Upper lobe of left lung (tissue), 6 donors: Measurements from ENCODE around the gene FGR. TPM values are rescaled to one million over a fixed set of nuclear protein-coding genes. Genes with fewer than 3 reads are reported as not detected.

Source experiments
- ATAC-seq, 2 donors: fragments of 200-7000 bp; cut with Tn5 transposase; one replicate each; pipeline ENCODE4 v1.9.1; 2022; ENCODE audit warnings: mild to moderate bottlenecking in 2 of 2, moderate library complexity in 2 of 2; ENCODE audit not compliant: low FRiP score in 2 of 2
- DNase-seq, 2 donors: peaks; one replicate each; pipeline ENCODE4 v3.0.0-alpha.2; 2019 to 2020
- H3K27ac ChIP-seq, 4 donors: fragments of 200-600 bp; sonication (generic); one replicate each; pipeline ENCODE4 v1.5.1; 2016 to 2019
- H3K27me3 ChIP-seq, 4 donors: fragments of 200-600 bp; sonication (generic); one replicate each; pipeline ENCODE4 v1.5.1; 2017 to 2019
- H3K36me3 ChIP-seq, 4 donors: fragments of 200-600 bp; sonication (generic); one replicate each; pipeline ENCODE4 v1.5.1; 2016 to 2019
- H3K4me1 ChIP-seq, 4 donors: fragments of 200-600 bp; sonication (generic); one replicate each; pipeline ENCODE4 v1.5.1; 2018 to 2019
- H3K4me3 ChIP-seq, 4 donors: fragments of 200-600 bp; sonication (generic); one replicate each; pipeline ENCODE4 v1.5.1; 2017 to 2019; ENCODE audit warnings: mild to moderate bottlenecking in 2 of 4, moderate library complexity in 1 of 4
- H3K9me3 ChIP-seq, 4 donors: fragments of 200-600 bp; sonication (generic); one replicate each; pipeline ENCODE4 v1.5.1; 2018 to 2019
- EP300 ChIP-seq, 4 donors: sonication (generic); formaldehyde crosslinking; IDR thresholded peaks; one replicate each; pipeline ENCODE4 v1.5.1; 2017; ENCODE audit warnings: antibody characterized with exemption in 4 of 4, control low read depth in 2 of 4
- POLR2A ChIP-seq, 4 donors: fragments of 450-650 bp; IDR thresholded peaks; one replicate each; pipeline ENCODE4 v1.5.1; 2016 to 2017; ENCODE audit warnings: antibody characterized with exemption in 4 of 4, mild to moderate bottlenecking in 2 of 4
- POLR2AphosphoS5 ChIP-seq, 2 donors: sonication (generic); formaldehyde crosslinking; IDR thresholded peaks; one replicate each; pipeline ENCODE4 v1.5.1; 2017; ENCODE audit warnings: antibody characterized with exemption in 2 of 2
- WGBS, 2 donors: methylation state at CpG; one replicate each; pipeline ENCODE4 v1.1.5; 2017 to 2018; 5-methylcytosine and 5-hydroxymethylcytosine counted together
- total RNA-seq, 6 donors: library from RNA; depleted of rRNA in 4 of 6; stranded (reverse); fragments of >200 nt in 4 of 6; gene quantifications; one replicate each; pipeline versions ENCODE4 v1.1.0 to v1.2.1, GENCODE V29; 2016 to 2021
- TF ChIP-seq, protein P1 (sequence below), 6 experiments: fragments of 450-650 bp in 4 of 6; fragments of 200-600 bp in 2 of 6; sonication (generic) in 2 of 6; IDR thresholded peaks; one replicate each; pipeline ENCODE4 v1.5.1; 2016 to 2019; ENCODE audit warnings: antibody characterized with exemption in 6 of 6
- donor health status: DM: no; HTN: no; CAD: no; lungs with moderate emphysema.
- donor health status: DM: no; HTN: yes; CAD: no; lungs with severe emphysema.

FGR gene
- total RNA-seq, 6 donors from 2014 or later: 59.8 to 234 (median 150) TPM

DNA sequence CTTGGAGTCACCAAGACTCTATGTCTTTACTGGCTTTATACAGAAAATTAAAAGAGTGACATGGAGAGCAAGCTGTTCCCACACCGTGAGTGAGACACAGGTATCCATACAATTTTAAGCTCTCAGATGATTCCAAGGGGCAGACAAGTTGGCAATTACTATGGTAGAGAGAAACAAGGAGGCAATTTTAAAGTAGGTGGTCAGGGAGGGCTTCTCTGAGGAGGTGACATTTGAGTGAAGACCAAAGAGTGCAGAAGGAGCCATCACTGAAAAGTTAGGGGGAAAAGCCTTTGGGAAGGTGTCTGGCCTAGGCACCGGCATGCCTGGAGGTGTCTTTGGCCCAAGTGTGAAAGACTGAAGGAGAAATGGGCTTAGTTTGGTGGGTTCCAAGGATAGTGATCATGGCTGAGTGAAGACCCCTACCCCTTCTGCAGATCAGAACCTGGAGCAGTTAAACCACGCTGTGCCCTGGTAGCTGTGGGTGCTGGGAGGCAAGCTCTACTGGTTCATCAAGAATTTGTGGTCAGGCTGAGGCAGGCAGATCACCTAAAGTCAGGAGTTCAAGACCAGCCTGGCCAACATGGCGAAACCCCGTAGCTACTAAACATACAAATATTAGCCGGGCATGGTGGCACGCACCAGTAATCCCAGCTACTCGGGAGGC lies 26.6 kb upstream of the FGR start:
- Histone ChIP-seq H3K27me3 (no peaks in the 10 kb centered on the region), H3K4me3 (no peak overlapping the region), H3K36me3 (peaks cover 0 to 10% (median 2%) of the 10 kb centered on the region in 4 donors), H3K9me3 (no peaks in the 10 kb centered on the region), H3K27ac (peak overlapping the region in 2 of 4 donors; percentile 93 to 98), H3K4me1 (peaks cover 20 to 48% (median 32%) of the 10 kb centered on the region in 4 donors)
- 93 to 95% methylated on average over 6 to 8 of the region's 8 CpGs for WGBS, 2 donors
- TF ChIP-seq POLR2AphosphoS5 (IDR thresholded peaks at IDR 0.05): no peak
- TF ChIP-seq, protein P1, sequence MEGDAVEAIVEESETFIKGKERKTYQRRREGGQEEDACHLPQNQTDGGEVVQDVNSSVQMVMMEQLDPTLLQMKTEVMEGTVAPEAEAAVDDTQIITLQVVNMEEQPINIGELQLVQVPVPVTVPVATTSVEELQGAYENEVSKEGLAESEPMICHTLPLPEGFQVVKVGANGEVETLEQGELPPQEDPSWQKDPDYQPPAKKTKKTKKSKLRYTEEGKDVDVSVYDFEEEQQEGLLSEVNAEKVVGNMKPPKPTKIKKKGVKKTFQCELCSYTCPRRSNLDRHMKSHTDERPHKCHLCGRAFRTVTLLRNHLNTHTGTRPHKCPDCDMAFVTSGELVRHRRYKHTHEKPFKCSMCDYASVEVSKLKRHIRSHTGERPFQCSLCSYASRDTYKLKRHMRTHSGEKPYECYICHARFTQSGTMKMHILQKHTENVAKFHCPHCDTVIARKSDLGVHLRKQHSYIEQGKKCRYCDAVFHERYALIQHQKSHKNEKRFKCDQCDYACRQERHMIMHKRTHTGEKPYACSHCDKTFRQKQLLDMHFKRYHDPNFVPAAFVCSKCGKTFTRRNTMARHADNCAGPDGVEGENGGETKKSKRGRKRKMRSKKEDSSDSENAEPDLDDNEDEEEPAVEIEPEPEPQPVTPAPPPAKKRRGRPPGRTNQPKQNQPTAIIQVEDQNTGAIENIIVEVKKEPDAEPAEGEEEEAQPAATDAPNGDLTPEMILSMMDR (IDR thresholded peaks at IDR 0.05): no peak
- TF ChIP-seq POLR2A (IDR thresholded peaks at IDR 0.05): no peak
- TF ChIP-seq EP300 (IDR thresholded peaks at IDR 0.05): no peak
- DNase-seq (no peak), ATAC-seq (no peak)

DNA sequence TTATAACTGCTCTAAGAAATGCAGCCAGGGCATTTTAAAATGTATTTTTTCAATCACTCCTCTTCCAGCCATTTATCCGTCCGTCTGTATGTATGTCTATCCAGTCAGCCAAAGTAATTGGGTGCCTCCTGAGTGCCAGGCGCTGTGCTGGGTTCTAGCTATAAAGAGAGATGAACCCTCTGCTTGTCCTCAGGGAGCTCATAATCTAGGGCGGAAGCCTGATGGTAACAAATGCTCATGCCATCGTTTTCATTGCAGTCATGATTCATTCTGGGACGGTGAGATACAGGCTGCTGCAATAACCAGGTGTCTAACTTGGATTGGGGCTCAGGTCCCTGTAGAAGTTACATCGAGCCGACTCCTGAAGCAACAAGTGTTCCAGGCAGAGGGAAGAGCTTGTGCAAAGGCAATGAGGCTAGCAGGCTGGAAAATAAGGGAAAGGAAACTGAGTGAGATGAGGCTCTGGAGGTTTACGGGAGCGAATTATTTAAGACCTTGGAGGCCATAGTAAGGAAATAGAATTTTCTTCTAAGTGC lies 25.4 kb upstream of the FGR start:
- ATAC-seq (no peak), DNase-seq (no peak)
- peak overlapping the region; percentile 91 to 98 (median 94) for H3K27ac ChIP-seq
- H3K27me3 ChIP-seq: no peaks in the 10 kb centered on the region
- TF ChIP-seq, protein P1 (IDR thresholded peaks at IDR 0.05): peak in 1 of 6 experiments; percentile 38
- TF ChIP-seq EP300 (IDR thresholded peaks at IDR 0.05) (no peak), POLR2A (IDR thresholded peaks at IDR 0.05) (peak in 1 of 4 donors; percentile 24)
- peak overlapping the region in 3 of 4 donors; percentile 59 to 71 (median 69) for H3K4me3 ChIP-seq
- H3K36me3 ChIP-seq: peaks cover 0 to under 1% (median 0%) of the 10 kb centered on the region in 4 donors
- peaks cover 30 to 60% (median 42%) of the 10 kb centered on the region in 4 donors for H3K4me1 ChIP-seq
- H3K9me3 ChIP-seq: no peaks in the 10 kb centered on the region
- WGBS, 2 donors: 58 to 68% methylated on average over 10 of the region's 10 CpGs

DNA sequence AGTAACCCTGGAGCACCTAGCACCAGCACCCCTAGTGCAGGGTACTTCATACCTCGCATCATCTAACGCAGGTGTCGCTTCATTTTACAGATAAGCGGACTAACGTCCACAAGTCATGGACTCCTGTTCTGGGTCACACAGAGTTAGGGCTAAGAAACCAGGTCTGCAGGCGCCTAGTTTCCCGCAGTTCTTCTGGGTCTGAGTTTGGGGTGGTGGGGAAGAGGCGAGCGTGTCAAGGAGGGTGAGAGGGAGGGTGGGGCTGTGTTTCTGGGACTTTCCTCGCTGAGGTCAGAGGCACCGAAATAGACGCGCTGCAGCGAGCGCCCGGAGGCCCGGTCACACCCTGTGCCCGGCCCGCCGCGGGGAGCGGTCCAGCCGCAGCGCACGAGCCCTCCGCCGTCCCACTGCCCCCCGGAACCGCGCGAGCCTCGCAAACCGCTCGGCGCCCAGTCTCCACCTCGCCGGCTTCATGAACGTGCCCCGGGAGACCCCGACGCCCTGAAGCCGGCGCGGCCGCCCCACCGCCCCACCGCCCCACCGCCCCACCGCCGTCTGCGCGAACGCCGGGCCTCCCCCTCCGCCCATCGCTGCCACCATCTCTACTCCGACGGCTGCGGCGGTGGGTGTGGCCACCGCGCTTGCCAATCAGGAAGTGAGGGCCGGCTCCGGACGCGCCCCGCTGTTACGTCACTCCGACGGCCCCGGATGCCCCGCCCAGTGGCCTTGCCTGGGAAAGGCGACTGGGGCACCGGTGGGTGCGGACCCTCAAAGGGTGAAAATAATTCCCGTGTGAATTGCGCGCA lies 24.7 kb upstream of the FGR start:
- Histone ChIP-seq H3K4me3 (peak overlapping the region; percentile 34 to 71 (median 64)), H3K9me3 (no peaks in the 10 kb centered on the region), H3K27ac (peak overlapping the region; percentile 91 to 98 (median 94)), H3K36me3 (no peaks in the 10 kb centered on the region), H3K27me3 (no peaks in the 10 kb centered on the region), H3K4me1 (peaks cover 31 to 63% (median 42%) of the 10 kb centered on the region in 4 donors)
- TF ChIP-seq POLR2A (IDR thresholded peaks at IDR 0.05) (peak in 2 of 4 donors; percentile 22 to 75), POLR2AphosphoS5 (IDR thresholded peaks at IDR 0.05) (peak; percentile 83 to 91), EP300 (IDR thresholded peaks at IDR 0.05) (peak in 2 of 4 donors; percentile 73 to 83)
- TF ChIP-seq, protein P1 (IDR thresholded peaks at IDR 0.05): peak in 2 of 6 experiments; percentile 14 to 27
- DNase-seq (peak; percentile 96 to 99), ATAC-seq (peak; percentile 91 to 93)
- 14 to 17% methylated on average over 21 to 28 of the region's 78 CpGs for WGBS, 2 donors

DNA sequence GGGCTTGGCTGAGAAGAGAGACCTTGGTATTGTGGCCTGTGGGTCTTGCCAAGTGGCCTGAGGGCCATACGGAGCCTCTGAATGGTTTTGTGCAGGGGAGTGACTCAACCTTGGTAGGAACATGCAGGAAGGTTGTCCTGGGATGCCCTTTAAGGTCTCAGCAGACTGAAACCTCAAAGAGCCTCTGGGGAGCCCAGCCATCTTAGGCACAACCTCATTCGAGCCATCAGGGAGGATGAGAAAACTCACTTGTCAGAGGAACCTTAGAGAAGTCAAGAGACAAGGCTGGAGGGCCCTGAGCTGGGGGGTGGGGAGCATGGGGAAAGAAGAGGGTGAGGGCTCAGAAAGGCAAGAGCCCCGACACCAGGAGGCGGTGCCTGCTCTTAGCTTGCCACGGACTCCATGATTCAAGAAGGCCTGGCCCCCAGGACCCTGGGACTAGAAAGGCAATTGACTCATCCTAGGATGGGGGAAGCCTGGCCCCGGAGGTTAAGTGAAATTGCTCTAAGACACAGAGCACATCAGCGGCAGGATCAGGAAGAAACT lies 24.0 kb upstream of the FGR start:
- DNase-seq (no peak), ATAC-seq (peak in 1 of 2 donors; percentile 12)
- Histone ChIP-seq H3K36me3 (no peaks in the 10 kb centered on the region), H3K27me3 (no peaks in the 10 kb centered on the region), H3K9me3 (no peaks in the 10 kb centered on the region), H3K4me3 (peak overlapping the region in 3 of 4 donors; percentile 59 to 71 (median 69)), H3K4me1 (peaks cover 31 to 63% (median 42%) of the 10 kb centered on the region in 4 donors), H3K27ac (peak overlapping the region; percentile 91 to 98 (median 94))
- WGBS, 2 donors: 45 to 66% methylated on average over 5 to 7 of the region's 7 CpGs
- TF ChIP-seq POLR2A (IDR thresholded peaks at IDR 0.05): no peak
- TF ChIP-seq, protein P1 (IDR thresholded peaks at IDR 0.05): no peak
- TF ChIP-seq POLR2AphosphoS5 (IDR thresholded peaks at IDR 0.05): no peak
- TF ChIP-seq EP300 (IDR thresholded peaks at IDR 0.05): no peak
